ENCODE measurements around the gene TNIK.

DNA sequence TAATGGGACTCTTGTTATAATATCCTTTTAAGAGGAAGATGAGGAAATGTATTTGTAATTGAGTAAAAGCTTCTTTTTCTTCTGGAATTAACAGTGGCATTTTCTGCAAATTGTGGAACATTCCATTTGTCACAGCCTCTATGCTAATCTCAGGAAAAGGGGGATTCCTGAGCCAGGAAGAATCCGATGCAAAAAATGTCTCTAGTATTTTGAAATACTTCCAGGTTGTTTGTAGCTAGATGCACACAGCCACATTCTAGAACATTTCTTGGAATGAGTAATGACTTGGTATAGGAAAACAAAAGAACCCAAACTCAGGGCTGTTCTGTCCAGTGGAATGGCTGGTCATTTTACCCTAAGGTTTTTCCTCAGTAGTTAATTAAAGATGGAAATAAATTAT lies 335.2 kb downstream of the TNIK start:
- TF ChIP-seq ZNF274 (IDR thresholded peaks at IDR 0.05; ENCODE audit: low read depth, low read length) (no peak), YY1 (IDR thresholded peaks at IDR 0.05; ENCODE audit: insufficient read depth, insufficient read length) (no peak), SUZ12 (IDR thresholded peaks at IDR 0.05; ENCODE audit: extremely low read depth, insufficient read depth, insufficient read length) (no peak)
